GM12864 (cell line): ENCODE results near the gene ANKRD7.

ENCODE experiments used
- DNase-seq: peaks from one replicate; pipeline ENCODE4 v3.0.0-alpha.2; 2011; ENCODE audit warnings: low read depth
- H3K4me3 ChIP-seq: 2 replicates; pipeline ENCODE4 v1.5.1; 2011; ENCODE audit warnings: mild to moderate bottlenecking, low read depth, low read length, control low read depth
- CTCF ChIP-seq: IDR thresholded peaks from 2 replicates; pipeline ENCODE4 v1.5.1; 2011; ENCODE audit warnings: low read depth, mild to moderate bottlenecking, moderate library complexity, low read length, control low read depth, inconsistent platforms; ENCODE audit errors: missing control alignments

The ANKRD7 gene

GRCh38 chr7:118250860-118251494 lies 26.5 kb downstream of the ANKRD7 start:
- peak; percentile 16 for TF ChIP-seq CTCF
- no peak overlapping the region for H3K4me3 ChIP-seq
- DNase-seq = no peak

GRCh38 chr7:118252087-118252486 lies 27.6 kb downstream of the ANKRD7 start:
- H3K4me3 ChIP-seq = no peak overlapping the region
- TF ChIP-seq CTCF = no peak
- DNase-seq = no peak

GRCh38 chr7:118259115-118259514 lies 34.6 kb downstream of the ANKRD7 start:
- TF ChIP-seq CTCF = no peak
- no peak overlapping the region for H3K4me3 ChIP-seq
- DNase-seq = no peak

GRCh38 chr7:118264836-118265235 lies 40.3 kb downstream of the ANKRD7 start:
- no peak overlapping the region for H3K4me3 ChIP-seq
- no peak for DNase-seq
- no peak for TF ChIP-seq CTCF

GRCh38 chr7:118280319-118281012 lies 56.0 kb downstream of the ANKRD7 start:
- DNase-seq = no peak
- no peak for TF ChIP-seq CTCF
- no peak overlapping the region for H3K4me3 ChIP-seq

GRCh38 chr7:118281196-118281595 lies 56.7 kb downstream of the ANKRD7 start:
- no peak for TF ChIP-seq CTCF
- H3K4me3 ChIP-seq = no peak overlapping the region
- DNase-seq = no peak

- TF ChIP-seq CTCF = no peak
- no peak overlapping the region for H3K4me3 ChIP-seq
- DNase-seq = no peak
Measured at GRCh38 chr7:118285358-118285757, 60.9 kb downstream of the ANKRD7 start.
